ENCODE data around the gene FLT3LG.

The FLT3LG gene

DNA sequence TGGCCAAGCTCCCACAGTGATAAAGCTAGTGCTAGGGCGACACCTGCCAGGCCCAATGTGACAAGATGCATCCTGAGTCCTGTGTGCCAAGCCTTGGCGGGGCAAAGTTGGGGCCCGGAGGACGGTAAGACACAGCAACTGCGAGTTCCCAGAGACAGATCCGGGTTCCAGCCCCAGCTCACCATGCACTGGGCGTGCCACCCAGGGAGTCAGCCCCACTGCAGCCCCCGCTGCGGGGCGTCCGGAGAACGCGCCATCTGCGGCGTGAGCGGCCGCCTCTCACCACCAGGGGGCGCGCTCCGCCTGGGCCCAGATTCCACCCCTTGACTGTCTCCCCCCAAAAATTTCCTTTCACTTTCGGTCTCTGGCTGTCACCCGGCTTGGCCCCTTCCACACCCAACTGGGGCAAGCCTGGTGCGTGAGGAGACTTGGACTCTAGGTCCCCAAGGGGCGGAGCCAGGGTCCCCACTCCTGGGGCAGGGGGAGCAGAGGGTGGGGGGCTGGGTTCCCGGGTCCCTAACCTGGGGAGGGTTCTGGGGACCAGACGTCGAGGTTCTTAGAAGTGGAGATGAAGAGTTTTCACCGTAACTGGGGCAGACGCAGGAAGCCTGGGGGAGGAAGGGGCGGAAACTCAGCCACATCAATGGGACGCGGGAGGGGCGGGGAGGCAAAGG lies at the start of gene FLT3LG:
Gene FLT3LG, plus strand, starts transcription at position 348 of the 674 bp plus-strand sequence. CDS start 425 bp downstream, outside the sequence.
- peak; percentile 91 for DNase-seq

- no peak for DNase-seq
Observed at GRCh38 chr19:49425178-49425577, 48.8 kb upstream of the FLT3LG start, which contains the start of gene GFY. GFY (plus strand) TSS chr19:49425388; CDS start chr19:49426431, 1,043 bp downstream.

GRCh38 chr19:49425922-49426592 lies 48.0 kb upstream of the FLT3LG start:
- no peak for DNase-seq

- no peak for DNase-seq
Observed at GRCh38 chr19:49427339-49427738, 46.7 kb upstream of the FLT3LG start.

DNA sequence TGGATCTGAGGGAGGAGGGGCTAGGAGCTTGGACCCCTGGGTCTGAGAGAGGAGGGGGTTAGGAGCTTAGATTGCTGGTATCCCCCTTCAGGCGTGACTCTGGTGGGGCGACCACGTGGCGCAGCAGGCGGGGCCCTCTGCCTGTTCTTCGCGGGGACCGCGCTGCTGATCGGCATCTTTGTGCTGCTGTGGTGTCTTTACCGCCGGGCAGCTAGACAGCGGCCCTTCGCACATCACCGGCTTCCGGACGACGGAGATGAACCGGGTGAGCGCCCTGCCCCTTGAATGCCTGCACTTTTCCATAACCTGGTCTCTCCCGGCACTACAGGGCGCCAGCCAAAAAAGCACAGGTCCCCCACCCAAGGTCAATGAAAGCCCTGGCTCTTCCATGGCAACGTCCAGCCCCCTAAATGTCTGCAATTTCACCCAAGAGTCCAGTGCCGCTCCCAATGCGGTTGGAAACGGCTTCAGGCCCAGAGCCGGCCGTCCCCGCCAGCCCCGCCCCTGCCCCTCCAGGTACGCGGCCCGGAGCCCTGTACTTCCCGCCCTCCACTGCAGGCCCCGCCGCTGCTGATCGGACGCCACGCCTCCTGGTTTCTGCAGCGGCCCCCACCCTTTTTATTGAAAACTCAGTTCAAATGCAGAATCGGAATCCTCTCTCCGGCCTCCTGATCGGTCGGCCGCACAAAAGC lies 46.0 kb upstream of the FLT3LG start:
- DNase-seq, result no peak

- DNase-seq, result no peak
Observed at GRCh38 chr19:49428547-49429451, 45.2 kb upstream of the FLT3LG start.

GRCh38 chr19:49430172-49430677 lies 43.8 kb upstream of the FLT3LG start:
- DNase-seq, result no peak

GRCh38 chr19:49430678-49431329 lies 43.2 kb upstream of the FLT3LG start:
- peak; percentile 12 for DNase-seq

DNA sequence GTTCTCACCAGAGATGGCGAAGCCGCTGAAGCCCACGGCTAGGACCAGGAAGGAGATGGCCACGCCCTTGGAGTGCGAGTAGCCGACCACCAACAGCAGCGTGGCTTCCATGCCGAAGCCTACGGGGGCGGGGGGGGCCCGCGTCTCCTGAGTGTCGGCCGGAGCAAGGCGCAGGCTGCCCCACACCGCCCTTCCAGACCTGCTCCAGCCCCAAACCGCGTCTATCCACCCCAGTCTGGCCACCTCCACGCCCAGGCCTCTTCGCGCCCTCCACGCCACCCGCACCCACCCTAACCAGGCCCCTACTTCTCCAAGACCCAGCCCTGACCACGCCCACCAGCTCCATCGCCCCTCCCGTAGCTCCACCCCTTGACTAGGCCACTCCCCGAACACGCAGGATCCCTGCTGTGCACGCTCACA lies 42.7 kb upstream of the FLT3LG start:
- DNase-seq, result no peak

DNA sequence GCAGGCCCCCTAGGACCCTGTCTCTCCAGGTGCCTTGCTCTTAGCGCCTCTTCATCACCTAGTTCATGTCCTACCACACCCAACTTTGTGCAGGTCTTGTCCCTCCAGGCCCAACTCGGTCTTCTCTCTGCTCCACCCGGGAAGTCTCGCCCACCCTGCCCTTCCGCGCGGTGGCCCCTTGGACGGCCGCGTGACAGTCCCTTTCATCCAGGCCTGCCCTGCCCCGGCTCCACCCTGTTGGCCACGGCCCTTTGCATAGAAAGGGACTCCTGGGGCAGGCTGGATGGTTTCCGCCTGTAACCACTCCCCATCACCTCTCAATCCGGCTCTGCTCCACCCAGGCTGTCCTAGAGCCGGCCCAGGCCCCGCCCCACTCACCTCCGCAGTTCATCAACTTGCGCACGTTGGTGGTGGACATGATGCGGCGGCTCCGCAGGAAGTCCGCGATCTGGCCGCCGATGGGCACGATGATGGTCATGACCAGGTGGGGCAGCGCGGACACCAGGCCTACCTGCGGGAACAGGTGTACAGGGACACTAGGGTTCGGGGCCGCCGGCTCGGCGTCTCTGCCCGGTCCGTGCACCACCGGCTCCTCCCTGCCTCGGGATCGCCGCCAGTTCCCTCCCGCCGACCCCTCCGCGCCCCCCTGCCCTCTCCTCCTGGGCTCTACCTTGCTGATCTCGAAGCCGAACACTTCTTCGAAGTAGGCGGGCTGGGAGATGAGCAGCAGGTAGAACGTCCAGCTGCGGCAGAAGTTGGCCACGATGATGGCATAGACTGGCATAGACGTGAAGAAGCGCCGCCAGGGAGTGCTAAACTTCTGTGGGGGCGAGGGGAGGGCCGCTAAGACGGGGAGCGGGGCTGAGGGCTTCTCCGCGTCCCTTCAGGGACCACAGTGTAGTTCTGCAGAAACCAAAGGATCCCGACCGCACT lies 41.6 kb upstream of the FLT3LG start:
- peak; percentile 30 for DNase-seq

GRCh38 chr19:49433240-49433901 lies 40.6 kb upstream of the FLT3LG start:
- DNase-seq, result no peak

DNA sequence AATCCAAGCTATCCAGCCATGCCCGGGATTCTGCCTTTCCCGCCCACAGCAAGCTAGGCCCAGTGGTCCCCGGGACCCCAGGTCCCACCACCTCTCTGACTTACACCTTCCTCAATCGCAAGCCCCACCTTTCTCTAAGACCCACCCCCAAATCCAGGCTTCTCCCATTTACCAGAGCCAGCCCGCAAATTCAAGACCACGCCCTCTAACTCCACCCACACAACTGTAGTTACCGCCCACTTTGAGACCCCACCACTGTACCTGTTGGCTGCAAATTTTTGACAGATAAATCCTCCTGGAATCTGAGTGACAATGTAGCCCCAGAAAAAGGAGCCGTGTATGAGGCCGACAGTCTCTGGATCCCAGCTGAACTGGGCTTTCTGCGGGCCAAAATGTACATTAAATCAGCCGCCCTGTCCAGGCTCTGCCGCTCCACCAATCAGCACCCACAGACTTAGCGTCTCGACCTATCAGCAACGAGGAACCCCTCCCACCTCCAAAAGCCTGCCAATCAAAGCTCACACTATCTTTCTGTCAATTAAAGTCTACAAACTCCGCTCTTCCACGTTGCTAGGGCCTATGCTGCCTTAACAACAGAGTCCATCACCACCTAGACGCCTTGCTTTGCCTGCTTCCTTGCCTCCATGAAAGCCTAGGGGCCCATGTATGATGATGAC lies 39.0 kb upstream of the FLT3LG start:
- no peak for DNase-seq

GRCh38 chr19:49435670-49436069 lies 38.3 kb upstream of the FLT3LG start:
- DNase-seq, result no peak

DNA sequence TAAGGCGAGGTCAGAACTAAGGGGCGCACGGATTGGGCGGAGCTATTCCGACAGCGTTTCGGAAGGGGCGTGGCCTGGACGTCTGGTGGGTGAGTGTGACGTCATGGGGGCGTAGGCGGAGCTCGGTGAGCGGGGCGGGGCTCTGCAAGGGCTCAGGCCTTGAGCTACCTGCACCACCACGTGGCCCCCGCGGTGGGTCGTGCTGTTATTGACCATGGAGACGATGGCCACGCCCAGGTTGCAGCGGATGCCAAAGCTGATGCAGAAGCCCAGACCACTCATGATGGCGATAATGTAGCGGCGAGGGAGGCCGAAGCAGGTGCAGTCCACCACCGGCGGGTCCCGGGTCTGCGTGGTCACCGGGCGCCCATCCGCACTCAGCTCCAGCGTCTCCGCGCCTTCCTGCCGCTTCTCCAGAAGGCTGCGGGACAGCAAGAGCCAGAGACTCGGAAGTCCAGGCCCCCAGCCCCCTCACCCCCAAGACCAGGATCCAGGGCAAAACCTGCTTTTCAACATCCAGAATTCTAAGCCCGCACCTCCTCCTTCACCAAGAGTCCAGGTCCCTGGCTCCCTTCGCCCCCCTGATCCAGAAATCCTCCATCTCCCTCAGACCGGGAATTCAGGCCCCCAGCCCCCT lies 37.5 kb upstream of the FLT3LG start:
- DNase-seq, result peak; percentile 47

DNA sequence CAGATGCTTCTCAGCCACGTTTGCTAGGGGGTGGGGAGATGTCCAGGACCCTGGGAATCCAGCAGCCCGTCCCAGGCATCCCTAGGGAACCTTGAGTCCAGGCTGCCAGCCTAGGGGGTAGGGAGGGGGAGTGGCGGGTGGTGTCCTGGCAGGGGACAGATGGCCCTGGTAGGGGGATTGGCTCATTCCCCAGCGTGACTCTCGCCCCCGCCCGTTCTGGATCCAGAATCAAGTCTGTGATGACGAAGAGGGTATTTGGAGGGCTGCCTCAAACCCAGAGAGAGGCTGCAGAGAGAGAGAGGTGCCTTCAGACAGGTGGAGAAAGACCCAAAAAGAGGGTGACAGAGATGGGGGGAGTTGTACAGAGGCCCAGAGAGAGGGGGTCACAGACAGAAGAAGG lies 36.8 kb upstream of the FLT3LG start:
- DNase-seq, result no peak

DNA sequence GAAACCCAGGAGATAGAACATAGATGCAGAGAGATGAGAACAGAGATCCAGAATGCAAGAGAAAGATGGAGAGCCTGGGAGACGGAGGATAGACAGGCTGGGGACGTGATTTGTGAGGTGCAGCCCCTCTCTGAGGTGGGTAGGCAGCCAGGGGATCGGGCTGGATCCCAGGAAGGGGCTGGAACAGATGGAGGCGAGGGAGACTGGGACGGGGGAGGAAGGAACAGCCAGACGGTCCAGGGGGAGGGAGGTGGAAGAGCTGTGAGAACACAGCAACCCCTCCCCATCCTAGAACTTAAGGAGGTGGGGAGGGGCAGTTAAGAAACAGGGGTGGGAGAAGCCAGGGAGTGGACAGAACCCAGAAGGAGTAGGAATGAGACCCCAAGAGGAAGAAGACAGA lies 35.8 kb upstream of the FLT3LG start:
- DNase-seq, result no peak

DNA sequence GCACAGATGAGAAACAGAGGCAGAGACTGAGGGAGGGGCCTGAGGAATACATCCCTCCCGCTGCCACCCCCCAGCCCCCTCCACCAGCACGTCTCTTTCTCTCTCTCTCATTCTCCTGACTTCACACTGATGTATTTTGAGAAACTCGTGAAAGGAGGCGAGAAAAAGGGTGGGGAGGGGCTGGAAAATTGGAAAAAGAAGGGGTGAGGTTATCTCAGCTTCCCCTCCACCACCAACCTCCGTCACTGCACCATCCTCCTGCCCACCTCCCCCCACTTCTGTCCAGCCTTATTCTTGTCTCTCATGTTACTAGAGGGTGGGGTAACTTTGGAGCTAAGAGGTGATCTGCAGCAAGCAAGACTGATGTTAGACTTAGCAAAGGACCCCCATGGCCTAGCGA lies 34.2 kb upstream of the FLT3LG start:
- no peak for DNase-seq

DNA sequence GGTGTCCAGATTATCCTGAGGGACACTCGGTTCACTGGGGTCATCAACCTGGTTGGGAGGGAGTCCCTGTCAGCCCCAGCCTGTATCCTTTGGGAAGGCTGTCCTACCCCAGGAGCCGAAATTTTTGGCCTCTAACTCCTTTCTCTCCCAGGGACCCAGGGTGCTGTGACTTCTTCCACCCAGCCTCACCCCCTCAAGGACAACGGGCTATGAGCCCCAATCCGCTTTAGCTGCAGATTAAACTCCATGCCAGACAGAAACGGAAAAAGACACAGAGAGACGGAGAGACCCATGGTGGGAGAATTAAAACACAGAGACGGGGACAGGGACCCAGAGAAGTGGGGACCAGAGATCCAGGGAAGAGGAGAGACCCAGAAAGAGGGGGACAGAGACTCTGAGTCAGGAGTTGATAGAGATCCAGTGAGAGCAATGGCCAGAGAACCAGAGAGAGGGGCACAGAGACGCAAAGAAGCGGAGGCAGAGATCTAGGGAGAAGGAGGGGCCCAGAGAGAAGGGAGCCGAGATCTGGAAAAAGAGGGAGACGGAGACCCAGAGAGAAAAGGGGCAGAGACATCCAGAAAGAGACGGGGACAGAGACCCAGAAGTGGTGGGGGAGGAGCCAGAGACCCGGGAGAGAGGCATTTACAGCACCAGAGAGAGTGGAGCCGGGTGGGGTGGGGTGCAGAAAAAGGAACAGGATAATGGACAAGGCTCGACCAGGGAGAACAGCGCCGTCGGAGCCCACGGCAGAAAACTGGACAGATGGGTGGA lies 33.4 kb upstream of the FLT3LG start:
- DNase-seq, result no peak

Data from stimulated activated naive CD4-positive, alpha-beta T cell treated with Interleukin-2 at 50 U/mL for 16 hours (primary cell).